GM21423 (cell line): ENCODE results near the gene SH3BP4.

Experiments used
- ATAC-seq: cut with Tn5 transposase; IDR thresholded peaks from one replicate; pipeline ENCODE4 v1.9.1; 2021; ENCODE audit warnings: mild to moderate bottlenecking, moderate library complexity; ENCODE audit not compliant: unreplicated experiment

SH3BP4 gene

DNA sequence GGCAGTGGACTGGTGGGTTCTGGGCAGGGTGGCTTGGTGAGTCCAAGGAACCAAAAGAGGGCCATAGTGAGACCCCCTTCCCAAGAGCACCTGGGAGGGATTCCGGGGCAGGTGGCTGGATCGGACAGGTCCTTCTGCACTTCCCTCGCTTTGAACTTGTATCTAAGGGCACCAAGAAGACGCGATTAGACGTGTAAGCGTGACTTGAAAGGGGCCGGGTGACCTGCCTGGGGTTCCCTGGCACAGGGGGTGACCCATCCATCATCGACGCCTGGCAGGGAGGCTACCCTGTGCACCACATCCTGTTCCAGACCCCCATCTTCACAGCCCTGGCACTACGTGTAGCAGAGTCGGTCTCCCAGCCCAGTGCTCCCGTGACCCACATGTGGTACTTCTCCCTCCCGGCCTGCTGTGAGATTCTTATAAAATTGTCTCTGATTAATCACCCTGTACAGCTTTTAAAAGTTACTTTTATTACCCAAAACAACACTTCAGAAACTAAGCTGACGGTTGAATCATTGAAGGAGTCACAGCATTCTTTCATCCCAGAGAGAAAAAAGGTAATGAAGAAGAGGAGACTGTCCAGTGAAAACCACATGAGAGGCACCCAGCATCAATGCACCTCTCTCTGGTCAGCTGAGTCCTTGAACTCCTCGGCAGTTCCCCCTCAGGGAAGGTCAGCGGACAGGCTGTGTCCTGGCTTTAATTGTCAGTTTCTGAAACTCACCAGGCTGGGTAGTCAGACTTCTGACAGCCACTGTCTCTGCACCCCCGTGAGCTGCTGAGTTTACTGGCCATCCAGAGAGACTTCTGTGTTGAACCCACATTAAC is 13.0 kb downstream of the SH3BP4 start:
- ATAC-seq, result no peak

DNA sequence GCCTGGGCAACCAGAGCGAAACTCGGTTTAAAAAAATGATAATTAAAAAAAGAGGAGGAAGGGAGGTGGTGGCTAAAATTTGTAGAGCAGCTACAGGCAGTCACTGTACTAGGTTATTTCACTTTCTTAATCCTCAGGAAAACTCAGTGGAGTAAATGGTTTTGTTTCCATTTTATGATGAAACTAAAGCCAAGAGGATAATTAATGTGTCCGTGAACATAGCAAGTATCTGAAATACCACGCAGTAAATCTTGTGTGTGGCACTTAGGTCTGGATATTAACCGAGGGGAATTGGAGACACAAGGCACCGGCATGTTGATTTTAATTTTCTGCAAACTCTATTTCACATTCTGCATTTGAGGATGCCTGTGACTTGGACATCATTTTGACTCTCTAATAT is 14.5 kb downstream of the SH3BP4 start:
- ATAC-seq, result no peak

- no peak for ATAC-seq
These were observed 15.5 kb downstream of the SH3BP4 start for GRCh38 chr2:234967201-234967869.

GRCh38 chr2:234967870-234968208 is 16.0 kb downstream of the SH3BP4 start:
- ATAC-seq, result no peak

DNA sequence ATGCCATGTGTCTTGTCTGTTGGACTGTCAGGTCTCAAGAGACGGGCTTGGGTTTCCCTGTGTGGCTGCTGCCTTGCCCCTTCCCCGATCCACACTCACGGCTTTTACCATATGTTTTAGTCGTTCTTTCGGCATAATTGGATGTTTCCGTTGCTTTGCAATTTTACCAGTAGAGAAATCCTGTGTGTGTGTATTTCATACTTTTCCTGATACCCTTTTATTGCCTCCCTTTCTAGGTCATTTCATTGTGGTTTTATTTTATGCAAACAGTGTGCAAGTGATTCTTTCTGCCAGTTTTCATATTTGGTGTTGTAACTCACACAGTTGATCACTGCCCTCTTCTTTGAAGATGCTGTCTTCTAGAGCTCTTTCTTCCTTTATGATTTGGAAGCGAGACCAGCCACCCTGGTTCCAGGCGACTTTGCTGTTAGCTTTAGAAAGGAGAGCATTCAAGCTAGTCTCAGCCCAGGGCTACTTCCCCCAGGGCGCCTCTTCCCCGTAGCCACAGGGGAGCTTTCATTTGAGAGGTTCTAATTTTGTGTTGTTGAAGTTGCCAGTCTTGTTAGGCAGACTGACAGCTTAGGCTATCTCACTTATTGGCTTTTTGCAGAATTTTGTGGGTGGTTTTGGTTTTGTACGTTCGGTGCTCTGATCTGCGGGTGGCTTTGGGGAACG is 17.0 kb downstream of the SH3BP4 start:
- ATAC-seq, result no peak

DNA sequence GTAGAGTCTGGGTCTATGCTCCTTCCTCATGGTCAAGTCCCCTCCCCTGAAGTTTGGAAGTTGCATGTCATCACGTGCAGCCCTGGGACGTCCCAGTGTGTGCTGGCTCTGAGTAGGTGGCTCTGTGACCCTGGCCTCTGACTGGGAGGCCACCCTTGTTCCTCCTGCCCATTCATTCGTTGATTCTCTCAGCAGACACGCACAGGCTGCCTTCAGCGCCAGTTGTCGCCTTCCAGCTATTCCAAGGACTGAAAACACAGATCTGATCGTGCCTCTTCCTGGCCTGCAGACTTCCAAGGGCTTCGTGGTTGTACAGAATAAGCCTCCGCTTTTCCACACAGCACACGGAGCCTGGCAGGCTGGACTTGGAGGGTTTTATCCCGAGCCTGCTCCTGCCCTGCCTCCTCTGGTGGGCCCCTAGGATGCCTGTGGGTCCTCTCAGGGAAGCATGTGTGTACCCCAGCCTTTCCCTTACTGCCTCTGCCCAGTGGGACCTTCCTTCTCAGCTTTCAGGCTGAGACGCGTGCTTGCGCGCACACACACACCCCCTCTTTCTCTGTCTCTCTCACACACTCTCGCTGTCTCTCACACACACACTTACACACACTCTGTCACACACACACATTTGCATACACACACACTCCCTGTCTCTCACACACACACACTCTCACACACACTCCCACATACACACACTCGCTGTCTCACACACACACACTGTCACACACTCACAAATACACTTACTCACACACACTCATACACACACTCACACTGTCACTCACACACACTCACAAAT is 17.7 kb downstream of the SH3BP4 start:
- ATAC-seq, result no peak

DNA sequence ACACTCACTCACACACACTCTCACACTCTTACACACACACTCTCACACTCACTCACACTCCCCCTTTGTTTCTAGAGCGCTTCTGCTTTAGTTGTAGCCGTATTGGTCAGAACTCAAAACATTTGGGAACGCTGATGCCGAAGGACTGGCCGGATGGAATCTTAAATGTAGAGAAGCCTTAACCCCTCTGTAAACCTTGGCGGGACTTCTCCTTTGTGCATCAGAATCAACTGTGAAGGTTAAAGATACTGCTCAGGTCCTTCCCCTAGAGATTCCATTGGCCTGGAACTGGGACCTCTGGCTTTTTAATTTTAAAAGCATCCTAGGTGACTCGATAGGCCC is 18.3 kb downstream of the SH3BP4 start:
- no peak for ATAC-seq

GRCh38 chr2:234970477-234970882 is 18.7 kb downstream of the SH3BP4 start:
- ATAC-seq, result no peak

DNA sequence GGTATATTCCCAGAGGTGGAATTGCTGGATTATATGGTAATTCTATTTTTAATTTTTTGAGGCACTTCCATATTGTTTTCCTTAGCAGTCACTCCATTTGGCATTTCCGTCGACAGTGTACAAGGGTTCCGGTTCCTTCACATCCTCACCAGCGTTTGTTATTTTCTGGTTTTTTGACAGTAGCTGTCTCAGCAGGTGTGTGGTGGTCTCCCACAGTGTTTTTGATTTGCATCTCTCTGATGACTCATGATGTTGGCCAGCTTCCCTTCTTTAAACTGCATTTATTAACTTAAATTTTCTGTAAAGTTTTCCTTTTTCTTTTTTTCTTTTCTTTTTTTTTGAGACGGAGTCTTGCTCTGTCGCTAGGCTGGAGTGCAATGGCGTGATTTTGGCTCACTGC is 19.7 kb downstream of the SH3BP4 start:
- no peak for ATAC-seq

- no peak for ATAC-seq
These were observed 21.2 kb downstream of the SH3BP4 start for GRCh38 chr2:234973008-234973407.

GRCh38 chr2:234974501-234975385 is 22.9 kb downstream of the SH3BP4 start:
- no peak for ATAC-seq

- ATAC-seq, result no peak
These were observed 23.8 kb downstream of the SH3BP4 start for GRCh38 chr2:234975611-234976010.

DNA sequence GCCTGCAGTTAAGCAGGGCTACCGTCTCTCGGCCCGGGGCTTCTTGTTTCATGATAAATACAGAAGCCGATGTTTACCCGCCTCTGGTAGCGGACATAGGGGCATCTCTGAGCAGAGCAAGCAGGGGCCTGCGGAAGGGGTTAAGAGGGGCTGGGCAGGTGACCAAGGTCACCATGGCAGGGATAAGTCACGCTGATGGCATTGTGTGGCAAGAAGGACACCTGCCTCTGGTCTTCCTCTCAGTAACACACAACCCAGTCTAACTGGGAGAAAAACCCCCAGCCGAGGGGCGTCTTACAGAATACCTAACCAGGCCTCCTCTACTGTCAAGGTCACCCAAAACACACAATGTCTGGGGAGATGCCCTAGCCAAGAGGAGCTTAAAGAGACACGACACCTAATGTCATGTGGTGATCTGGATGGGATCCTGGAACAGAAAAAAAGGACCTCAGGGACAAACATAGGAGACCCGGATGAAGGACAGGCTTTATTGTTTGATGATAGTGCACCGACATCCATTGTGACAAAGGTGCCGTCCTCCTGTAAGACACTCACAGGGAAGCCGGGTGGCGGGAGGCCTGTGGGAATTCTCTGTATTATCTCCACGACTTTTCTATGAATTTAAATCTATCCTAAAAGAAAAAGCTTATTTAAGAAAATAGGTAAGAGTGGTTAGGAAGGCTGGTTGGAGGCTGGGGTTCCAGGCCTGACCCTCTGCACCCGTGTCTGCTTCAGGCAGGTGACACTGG is 24.8 kb downstream of the SH3BP4 start:
- ATAC-seq, result no peak

DNA sequence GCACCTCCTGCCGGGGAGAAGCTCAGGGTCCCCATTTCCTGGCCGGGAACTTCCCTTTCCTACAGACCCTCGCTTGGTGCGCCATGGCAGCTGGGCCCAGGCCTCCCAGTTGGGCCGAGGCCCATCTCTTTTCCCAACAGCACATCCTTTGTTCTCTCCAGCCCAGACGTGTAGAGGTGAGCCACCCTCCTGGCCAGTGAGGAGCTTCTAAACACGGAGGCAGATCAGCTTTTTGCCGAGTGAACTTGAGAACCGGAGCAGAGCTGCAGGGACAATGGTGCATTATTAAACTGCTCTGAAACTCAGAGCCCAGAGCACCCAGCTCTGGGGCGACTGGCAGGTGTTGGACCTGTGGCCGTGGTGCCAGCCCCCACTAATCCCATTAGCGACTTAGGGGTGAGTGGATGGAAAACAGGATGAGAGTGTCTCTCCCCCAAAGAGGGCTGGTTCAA is 25.4 kb downstream of the SH3BP4 start:
- no peak for ATAC-seq

- ATAC-seq, result no peak
These were observed 26.8 kb downstream of the SH3BP4 start for GRCh38 chr2:234978466-234979203.

GRCh38 chr2:234979204-234980167 is 27.7 kb downstream of the SH3BP4 start:
- ATAC-seq, result no peak

GRCh38 chr2:234980451-234981187 is 28.8 kb downstream of the SH3BP4 start:
- ATAC-seq, result no peak
